Umbilical cord (tissue), 2 donors: ENCODE results near the gene NCBP1. TPM values are rescaled to one million over a fixed set of nuclear protein-coding genes. Genes with fewer than 3 reads are reported as not detected.

Source experiments
- DNase-seq: peaks from one replicate; pipeline ENCODE4 v3.0.0-alpha.2; 2015; ENCODE audit warnings: low spot score
- total RNA-seq: library from RNA; depleted of rRNA; stranded (reverse); fragments of >200 nt; gene quantifications from one replicate; pipeline ENCODE4 v1.2.3, GENCODE V29; 2014; ENCODE audit warnings: low replicate concordance; ENCODE audit not compliant: insufficient read depth

NCBP1 gene
- total RNA-seq, 1 donor from 2014 or later: 25.3 TPM

- DNase-seq: peak; percentile 73
These were observed 77.0 kb downstream of the NCBP1 start for GRCh38 chr9:97710356-97711222.

- DNase-seq: no peak
These were observed 77.6 kb downstream of the NCBP1 start for GRCh38 chr9:97711223-97711626.

- DNase-seq: no peak
These were observed 80.8 kb downstream of the NCBP1 start for GRCh38 chr9:97714435-97714834.

- no peak for DNase-seq
These were observed 84.2 kb downstream of the NCBP1 start for GRCh38 chr9:97717866-97718265.

GRCh38 chr9:97721396-97721795, 87.8 kb downstream of the NCBP1 start:
- DNase-seq: no peak

- no peak for DNase-seq
These were observed 88.7 kb downstream of the NCBP1 start for GRCh38 chr9:97722331-97722730.

Other genes starting within 250 kb of the NCBP1 start
- 4.8 TPM for gene TDRD7, start 221.7 kb upstream of the NCBP1 start, total RNA-seq
- gene TMOD1, start 132.2 kb upstream of the NCBP1 start, total RNA-seq: 3.4 TPM
- 17.6 TPM for gene TSTD2, start 453 bp upstream of the NCBP1 start, total RNA-seq
- 49.8 TPM for gene XPA, start 63.5 kb downstream of the NCBP1 start, total RNA-seq
- 1.2 TPM for gene FOXE1, start 219.4 kb downstream of the NCBP1 start, total RNA-seq